GM18867 (cell line): ENCODE results near the gene VAT1L.

Experiments used
- ATAC-seq: cut with Tn5 transposase; IDR thresholded peaks from one replicate; pipeline ENCODE4 v1.9.1; 2021; ENCODE audit warnings: mild to moderate bottlenecking, moderate library complexity; ENCODE audit not compliant: unreplicated experiment

The VAT1L gene

DNA sequence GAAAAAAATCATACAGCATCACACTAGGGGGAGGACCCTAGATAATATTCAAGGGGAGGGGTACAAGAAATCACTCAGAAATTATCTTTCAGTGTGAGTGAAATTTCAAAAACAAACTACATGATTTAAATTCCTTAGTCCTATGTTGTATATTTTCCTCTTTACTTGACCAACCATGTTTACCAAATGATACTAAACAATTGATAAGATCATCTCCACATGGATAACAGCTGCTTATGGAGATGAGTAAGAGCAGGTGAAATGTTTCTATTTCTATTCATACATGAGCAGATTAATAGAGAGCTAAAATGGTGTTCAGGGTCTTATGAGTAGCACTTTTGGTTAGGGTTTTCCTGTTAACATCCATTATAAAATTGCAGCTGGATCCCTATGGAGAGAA lies 7.3 kb upstream of the VAT1L start:
- no peak for ATAC-seq

DNA sequence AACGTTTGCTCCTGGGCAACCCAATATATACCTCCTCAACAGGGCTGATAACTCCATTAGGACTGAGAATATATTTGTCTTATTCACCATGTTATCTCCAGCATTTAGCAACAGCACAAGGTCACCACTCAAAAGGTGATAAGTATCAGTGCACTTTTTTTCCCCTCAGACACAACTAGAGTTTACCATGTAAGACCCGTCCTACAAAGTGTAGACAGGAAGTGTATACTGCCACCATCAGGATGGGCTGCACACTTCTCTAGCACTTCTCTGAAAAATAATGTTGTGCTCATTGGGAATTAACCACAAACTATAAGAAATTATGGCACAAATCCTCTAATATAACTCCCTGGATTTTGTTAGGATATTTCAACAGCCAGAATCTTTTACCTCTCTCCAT lies 5.7 kb upstream of the VAT1L start:
- ATAC-seq: no peak

DNA sequence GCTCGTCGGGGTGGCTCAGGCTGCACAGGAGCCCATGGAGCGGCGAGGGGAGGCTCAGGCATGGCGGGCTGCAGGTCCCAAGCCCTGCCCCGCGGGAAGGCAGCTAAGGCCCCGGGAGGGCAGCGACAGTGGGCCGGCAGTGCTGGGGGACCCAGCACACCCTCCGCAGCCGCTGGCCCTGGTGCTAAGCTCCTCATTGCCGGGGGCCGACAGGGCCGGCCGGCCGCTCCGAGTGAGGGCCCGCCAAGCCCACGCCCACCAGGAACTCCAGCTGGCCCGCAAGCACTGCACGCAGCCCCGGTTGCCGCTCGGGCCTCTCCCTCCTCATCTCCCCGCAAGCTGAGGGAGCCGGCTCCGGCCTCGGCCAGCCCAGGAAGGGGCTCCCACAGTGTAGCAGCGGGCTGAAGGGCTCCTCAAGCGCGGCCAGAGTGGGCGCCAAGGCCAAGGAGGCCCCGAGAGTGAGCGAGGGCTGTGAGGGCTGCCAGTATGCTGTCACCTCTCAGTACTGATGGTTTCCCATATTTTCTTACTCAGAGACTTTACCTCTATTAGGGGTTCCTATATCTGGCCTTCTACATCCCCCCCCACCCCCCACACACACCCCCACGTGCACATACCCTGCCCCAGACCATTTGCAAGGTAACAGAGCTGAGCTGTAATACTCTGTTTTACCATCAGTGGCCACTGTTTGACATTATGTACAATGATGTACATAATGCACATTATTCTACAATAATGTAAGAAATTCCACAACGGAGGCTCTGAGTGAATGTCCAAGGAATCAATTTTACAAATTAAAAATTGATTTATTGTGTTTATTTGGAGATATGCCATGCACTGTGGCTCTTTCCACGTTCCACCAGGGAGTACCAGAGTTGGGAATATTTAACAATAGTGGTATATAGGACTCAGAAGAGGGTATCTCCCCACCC lies 3.7 kb upstream of the VAT1L start:
- ATAC-seq: no peak

DNA sequence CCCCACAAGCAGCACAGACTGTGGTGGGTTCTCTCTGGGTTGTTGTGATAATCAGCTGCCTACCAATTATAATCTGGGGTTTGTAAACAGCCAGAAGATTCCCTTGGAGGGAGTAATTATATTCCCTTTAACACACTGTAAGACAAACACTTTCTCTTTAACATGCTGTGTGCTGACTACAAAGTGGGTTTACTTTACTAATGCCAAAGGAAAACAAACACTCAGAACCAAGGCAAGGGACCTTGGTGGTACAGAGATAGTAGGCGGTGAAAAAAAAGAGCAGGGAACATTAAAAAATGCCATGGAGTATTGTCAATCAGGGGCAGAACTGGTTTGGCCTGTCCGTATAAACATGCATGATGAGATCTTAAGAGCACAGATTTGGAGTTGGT lies 3.0 kb upstream of the VAT1L start:
- no peak for ATAC-seq

DNA sequence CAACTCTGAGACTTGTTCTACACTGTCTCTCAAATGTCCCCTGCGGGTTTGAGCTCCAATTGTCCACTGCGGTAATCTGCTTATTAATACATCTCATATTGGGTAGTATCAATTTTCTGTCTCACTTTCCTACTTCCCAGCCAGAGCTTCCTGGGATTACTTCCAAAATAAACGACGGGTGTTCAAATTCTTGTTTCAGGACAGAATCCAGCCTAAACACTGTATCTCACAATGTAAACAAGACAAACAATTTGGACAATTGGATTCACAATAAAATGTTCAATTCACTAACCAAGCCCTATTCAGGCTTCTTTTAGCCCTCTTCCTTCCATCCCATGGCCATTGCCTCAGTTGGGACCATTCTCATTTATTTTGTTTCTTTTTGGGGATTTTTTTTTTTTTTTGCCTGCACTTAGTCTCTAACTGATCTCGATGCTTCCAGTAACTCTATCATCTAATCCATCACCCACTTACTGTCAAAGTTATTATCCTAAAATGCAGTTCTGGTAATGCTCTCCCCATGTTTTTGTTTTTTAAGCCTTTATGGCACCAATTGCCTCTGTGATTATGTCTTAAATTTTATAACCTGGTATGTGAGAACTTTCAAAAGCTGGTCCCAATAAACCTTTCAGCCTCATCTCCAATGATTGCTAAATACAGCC lies 2.0 kb upstream of the VAT1L start:
- ATAC-seq: no peak

DNA sequence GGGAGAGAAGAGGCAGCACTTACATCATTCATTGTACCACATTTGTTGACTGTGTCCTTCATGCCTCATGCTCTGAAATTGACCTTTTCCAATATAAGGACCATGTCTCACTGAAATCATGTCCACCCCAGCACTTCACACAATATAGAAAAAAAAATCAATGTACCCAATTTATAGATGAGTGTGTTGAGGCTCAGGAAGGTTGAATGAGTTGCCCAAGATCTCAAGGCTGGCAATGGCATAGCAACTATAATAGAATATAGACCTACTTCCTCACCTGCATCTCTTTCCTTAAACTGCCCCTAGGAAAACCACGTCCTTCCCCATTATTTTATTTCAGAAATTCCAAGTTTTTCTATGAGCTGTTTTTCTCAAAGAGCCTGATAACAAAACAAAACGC lies 912 bp upstream of the VAT1L start:
- ATAC-seq: no peak

DNA sequence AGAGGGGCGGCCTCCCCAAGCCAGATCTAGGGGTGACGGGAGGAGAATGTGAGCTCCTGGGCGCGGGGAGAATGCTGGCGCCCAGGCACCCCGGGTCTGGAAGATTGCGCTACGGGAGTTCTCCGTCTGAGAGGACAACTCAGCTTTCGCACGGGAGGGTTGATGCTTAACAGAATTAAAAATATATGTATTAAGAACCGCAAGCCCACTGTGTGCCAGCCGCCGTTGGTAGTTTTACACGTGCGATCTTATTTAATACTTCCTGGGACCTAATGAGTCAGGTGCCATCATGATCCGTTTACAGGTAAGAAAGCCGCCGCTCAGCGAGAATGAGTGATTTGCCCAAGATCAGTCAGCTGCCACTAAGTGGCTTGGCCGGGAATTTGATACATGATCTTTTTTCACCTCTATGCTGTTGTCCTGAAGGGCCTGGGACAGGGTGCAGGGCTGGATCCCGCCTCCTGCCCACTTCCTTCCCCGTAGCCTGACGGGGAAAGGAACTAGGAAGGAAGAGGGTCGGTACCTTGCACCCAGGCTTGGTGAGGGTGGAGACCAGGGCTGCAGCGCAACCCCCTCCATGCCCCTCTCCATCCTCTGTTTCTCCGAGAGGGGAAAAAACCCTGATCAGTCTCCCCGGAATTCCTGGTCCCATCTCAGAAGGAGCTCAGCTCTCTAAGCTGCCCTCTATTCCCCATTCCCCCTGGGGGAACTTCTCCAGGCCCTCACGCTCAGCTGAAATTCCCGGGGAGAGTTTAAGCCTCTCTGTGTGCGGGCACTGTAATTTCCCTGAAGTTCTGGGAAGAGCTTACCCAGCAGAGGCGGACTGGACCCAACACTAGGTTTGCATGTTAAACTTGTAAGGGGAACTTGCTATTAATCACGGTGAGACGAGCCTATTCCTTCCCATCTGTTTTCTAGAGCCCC lies 983 bp downstream of the VAT1L start:
- no peak for ATAC-seq

DNA sequence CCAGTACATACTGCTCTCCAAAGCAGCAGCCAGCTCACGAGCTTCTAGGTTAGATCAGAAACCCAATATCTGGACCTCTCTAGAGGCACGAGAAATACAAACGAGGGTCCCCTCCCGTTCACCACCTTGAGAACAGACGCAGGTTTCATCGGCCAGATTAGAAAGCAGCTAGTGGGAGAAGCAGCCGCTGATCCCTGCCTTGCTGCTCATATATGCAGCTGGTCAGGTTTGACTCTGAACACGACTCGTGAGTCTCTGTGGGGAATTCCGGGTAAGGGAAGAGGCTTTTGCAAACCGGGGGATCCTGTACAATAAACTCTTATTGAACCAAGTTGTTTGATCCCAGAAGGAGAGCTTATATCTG lies 1.6 kb downstream of the VAT1L start:
- no peak for ATAC-seq

DNA sequence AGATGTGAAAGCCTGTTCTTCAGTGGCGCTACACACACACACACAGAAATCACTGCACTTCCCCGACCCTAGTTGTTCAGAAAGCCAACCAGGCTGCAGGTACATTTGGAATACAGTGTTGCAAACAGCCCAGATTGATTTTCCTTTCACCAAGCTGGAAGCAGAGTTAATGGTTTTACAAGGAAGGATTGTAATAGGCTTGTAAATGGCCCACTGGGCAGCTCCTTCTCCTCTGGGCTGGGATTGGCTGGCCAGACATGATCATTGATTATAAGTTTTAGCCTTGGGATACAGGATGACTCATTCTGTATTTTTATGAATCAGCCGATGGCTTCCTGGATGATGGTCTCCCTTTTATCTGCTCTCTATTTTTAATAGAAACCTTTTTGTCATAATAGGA lies 2.5 kb downstream of the VAT1L start:
- no peak for ATAC-seq

DNA sequence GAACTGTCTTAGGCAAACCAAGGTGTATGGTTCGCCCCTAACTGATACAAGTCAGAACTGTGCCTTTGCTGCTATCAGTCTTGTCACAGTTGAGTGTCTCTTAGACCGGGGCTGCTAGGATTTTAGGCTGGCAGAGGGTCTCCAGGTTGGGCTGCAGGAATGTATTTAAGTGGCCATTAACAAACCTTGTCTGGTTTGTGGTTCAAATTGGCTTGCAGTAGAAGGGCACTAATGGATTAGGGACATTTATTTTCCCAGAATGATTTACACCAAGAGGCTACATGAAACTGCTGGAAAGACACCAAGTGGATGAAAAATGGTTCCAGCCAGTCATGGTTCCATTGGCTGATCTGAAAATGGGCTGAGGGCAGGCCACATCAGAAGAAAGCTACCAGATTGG lies 5.1 kb downstream of the VAT1L start:
- ATAC-seq: no peak

DNA sequence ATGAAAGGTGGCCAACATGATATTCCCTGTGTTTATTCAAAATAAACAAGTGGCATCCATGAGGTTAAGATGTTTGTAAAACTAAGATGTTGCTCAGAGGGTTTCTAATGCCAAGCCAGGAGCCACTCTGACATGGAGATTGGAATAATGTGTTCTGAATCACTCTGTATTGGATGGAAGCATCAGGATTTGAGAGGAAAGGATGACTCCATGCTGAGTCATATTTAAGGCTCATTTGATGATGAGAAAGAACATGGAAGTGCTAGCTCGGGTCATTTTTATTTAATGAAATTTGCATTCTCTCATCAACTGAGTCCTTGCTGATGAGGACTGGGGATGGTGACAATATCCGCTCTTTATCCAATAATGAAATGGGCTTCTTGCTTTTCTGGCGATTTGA lies 6.2 kb downstream of the VAT1L start:
- ATAC-seq: no peak

DNA sequence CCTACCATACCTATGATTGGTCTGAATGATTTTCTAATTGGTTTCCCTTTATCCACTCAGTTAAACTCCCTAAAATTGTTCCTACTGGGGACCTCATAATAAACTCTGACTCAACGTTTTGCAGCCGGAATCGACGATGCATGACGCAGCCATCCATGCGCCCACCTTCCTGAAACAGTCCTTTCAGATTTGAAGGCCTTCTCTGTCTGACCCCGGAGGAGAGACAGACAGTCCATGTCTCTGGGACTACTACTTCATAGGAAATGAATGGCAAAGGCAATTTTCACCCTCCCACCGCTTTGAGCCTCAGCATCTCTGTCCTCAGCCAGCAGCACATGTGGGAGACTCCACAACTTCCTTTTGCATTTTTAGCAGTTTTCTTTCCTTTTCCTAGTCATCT lies 13.5 kb downstream of the VAT1L start:
- ATAC-seq: no peak

DNA sequence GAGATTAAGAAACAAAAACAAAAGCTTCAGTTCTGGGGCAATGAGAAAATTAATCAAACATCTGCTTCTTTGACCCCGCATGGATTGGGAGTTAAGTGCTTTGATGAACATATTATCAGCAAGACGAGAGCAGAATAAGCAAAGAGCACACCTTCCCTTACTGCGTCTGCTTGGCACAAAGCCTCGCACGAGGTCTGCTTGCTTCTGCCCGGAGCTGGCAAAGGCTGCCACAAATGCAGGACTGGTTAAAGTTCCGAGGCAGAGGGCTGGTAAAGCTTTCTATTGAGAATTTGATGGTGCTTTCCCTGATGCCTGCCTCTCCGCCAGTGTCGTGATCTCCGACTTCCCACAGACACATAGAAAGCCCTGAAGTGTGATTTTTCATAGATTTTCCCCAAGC lies 17.0 kb downstream of the VAT1L start:
- no peak for ATAC-seq

DNA sequence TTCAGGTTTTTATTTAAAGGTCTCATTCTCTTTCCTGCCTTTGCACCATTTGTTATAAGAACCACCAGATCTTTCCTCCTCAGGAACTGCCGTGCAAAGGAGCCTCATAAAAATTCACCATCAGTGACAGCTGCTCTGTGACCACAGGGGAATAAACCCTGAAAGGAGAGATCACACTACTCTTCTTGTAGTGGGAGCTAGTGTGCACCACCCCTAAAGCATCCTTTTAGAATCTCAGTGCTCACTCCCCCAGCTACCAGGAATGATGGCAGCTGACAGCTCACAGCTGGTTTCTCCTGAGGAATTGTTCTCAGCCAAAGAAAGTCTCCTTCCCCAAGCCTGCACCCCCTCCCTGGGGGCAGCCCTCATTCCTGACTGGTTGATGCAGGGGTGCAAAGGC lies 18.7 kb downstream of the VAT1L start:
- no peak for ATAC-seq

DNA sequence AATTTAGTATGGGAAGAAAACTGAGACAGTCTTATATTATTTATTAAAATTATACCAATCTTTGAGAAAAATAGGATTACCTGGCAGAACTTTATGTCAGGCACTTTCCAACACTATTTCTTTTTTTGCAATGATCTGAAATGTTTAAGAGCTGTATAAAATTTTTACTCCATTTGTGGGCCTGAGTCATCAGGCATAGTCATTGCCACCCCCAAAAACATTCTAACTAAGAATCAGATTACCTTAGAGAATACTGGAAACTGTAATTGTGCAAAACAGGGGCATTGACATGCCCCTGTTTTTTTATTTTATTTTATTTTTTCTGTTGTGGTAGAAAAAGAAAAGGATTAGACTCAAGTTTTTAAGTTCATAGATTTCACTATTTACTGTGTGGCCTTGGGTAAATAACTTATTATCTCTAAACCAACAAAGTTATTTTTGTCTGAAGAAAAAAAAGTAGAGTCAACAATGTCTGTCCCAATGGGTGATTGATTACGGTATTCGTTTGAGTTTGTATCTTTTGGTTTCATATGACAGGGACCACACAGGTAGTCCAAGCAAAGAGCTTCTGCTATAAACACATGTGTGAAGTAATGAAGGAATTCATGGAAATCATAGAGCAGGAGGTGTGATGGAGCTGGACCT lies 24.6 kb downstream of the VAT1L start:
- ATAC-seq: no peak

DNA sequence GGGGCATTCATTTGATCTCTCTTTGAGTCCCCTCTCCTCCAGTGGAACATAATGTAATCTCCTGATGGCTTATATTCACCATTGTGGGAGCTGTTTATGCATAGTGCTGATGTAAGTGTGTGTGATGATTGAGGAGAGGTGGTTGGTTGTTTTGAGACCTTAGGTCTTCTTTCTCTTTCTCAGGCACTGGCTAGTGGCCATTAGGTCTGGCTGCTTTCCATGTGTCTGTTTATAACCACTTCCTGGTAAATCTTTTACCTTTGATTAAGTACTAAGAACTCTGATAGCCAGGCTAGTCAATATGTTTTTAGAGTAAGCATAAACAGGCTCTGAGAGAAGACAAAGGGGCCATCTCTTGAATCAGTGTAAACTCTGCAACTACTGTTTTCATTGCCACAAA lies 27.9 kb downstream of the VAT1L start:
- ATAC-seq: no peak

DNA sequence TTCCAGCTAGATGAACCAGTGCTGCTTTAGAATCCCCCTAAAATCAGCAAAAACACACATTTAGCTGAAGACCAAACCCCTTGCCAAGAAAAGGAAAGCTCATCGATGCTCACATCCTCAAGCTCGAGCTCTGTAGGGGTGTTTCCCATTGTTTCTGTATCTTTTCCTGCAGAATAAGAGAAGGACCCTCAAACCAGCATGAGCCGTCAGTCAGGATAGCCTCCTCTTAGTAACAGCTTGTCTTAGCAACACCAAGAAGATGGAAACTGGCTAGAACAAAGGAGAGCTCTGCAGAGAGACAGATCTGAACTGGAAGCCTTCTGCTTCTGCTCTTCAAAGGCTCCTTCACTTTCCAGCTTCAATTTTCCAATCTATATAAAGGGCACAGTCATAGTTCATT lies 32.0 kb downstream of the VAT1L start:
- ATAC-seq: no peak

DNA sequence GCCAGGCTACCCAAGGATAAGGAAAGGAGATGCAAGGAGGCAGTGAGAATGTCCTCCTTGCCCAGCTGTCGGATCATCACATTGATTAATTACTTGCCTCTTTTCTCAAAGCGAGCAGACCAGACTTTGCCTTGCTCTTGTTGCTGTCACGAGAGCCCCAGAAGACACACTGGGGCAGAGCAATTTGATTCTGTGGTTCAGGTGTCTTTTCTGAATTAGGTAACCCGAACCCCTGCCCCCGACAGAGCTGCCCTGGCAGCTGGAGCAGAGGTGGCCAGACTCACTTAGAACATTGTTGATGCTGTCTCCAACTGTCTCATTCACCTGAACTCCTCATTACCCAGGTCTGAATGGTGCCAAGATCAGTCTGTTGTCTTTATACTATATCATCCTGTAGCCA lies 34.3 kb downstream of the VAT1L start:
- no peak for ATAC-seq

DNA sequence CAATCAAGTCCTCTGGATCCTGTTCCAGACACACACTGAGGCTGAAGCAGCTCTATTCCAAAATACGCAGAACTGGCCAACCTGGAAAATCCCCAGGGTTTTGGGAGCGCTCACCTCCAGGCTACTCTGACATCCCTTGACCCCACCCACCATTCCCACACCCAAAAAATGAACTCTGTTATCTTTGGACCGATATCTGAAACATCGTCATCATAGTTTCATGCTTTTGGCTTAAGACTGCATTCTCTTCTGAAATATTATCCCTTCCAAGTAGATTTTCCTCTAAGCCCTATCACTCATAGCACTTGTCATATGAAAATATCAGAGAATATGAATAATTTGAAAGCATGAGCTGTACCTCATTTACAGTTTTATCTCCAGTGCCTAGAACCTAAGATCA lies 34.7 kb downstream of the VAT1L start:
- no peak for ATAC-seq

DNA sequence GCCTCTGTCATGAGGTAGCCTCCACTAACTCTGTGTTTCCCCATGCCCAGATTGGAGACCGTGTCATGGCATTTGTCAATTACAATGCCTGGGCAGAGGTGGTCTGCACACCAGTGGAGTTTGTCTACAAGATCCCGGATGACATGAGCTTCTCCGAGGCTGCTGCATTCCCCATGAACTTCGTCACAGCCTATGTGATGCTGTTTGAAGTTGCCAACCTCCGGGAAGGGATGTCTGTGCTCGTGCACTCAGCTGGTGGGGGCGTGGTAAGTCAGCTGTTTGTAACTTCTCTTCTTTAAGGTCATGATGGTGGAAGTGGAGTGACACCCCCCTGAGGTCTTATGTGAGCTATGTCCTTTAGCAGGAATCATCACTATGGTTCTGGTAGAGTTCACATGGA lies 36.8 kb downstream of the VAT1L start:
- ATAC-seq: no peak

DNA sequence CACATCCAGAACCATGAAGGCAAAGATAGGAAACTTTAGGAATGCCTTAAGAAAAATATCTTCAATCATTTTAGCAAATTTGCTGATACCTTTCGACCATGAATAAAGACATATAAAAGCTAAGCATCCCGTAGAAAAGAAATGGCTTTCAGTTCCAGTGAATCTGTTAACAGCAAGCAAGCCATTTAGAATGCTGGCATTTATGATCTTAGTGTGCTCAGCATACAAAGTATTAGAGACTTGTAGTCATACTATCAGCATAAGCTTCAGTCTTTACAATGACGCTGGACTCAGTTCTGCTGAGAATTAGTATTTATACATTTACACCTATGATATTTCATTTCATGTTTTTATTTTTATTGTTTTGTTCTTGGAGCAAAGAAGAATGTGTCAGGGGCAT lies 38.7 kb downstream of the VAT1L start:
- no peak for ATAC-seq
